Ascending aorta (tissue), 2 donors: ENCODE measurements around the gene RABGAP1. TPM values are rescaled to one million over a fixed set of nuclear protein-coding genes. Genes with fewer than 3 reads are reported as not detected.

Source experiments
- DNase-seq, 2 donors: peaks; one replicate each; pipeline ENCODE4 v3.0.0-alpha.2; 2019; ENCODE audit warnings: low spot score in 2 of 2
- H3K27ac ChIP-seq, 2 donors: fragments of 200-600 bp; sonication (generic); one replicate each; pipeline ENCODE4 v1.5.1; 2016 to 2017; ENCODE audit warnings: mild to moderate bottlenecking in 1 of 2
- H3K27me3 ChIP-seq: fragments of 200-600 bp; sonication (generic); one replicate; pipeline ENCODE4 v1.5.1; 2017
- H3K36me3 ChIP-seq, 2 donors: fragments of 200-600 bp; sonication (generic); one replicate each; pipeline ENCODE4 v1.5.1; 2016
- H3K4me1 ChIP-seq, 2 donors: fragments of 200-600 bp; sonication (generic); one replicate each; pipeline ENCODE4 v1.5.1; 2016 to 2017; ENCODE audit warnings: mild to moderate bottlenecking in 1 of 2
- H3K4me3 ChIP-seq, 2 donors: fragments of 200-600 bp; sonication (generic); one replicate each; pipeline ENCODE4 v1.5.1; 2016 to 2017; ENCODE audit warnings: mild to moderate bottlenecking in 1 of 2
- H3K9me3 ChIP-seq, 2 donors: fragments of 200-600 bp; sonication (generic); one replicate each; pipeline ENCODE4 v1.5.1; 2016
- CTCF ChIP-seq, 3 experiments: fragments of 200-600 bp in 2 of 3; fragments of 450-650 bp in 1 of 3; sonication (generic) in 2 of 3; IDR thresholded peaks; one replicate each; pipeline ENCODE4 v1.5.1; 2016 to 2019; ENCODE audit warnings: antibody characterized with exemption in 3 of 3, mild to moderate bottlenecking in 1 of 3, moderate library complexity in 1 of 3
- intact Hi-C: fragments of 100-400 bp; cut with DNase I; formaldehyde crosslinking; loops from one replicate; pipeline ENCODE4 v1.15.1; 2023
- total RNA-seq: library from RNA; depleted of rRNA; stranded (reverse); fragments of >200 nt; gene quantifications from one replicate; pipeline ENCODE4 v1.1.0, GENCODE V29; 2016

Gene RABGAP1
- total RNA-seq, 1 donor from 2014 or later, result 36.5 TPM

GRCh38 chr9:123041489-123041888, 100.7 kb downstream of the RABGAP1 start:
- H3K27ac ChIP-seq, result peak overlapping the region; percentile 75 to 82
- no peak overlapping the region for H3K4me3 ChIP-seq
- intact Hi-C loops, result loop anchor here (2.0 kb wide), 1 partner anchor 29 kb away; no protein-coding TSS in a partner anchor
- H3K27me3 ChIP-seq, result no peaks in the 10 kb centered on the region
- H3K36me3 ChIP-seq, result no peaks in the 10 kb centered on the region
- no peaks in the 10 kb centered on the region for H3K9me3 ChIP-seq
- no peak for DNase-seq
- TF ChIP-seq CTCF (IDR thresholded peaks at IDR 0.05), result no peak
- H3K4me1 ChIP-seq, result peaks cover 3 to 52% of the 10 kb centered on the region in 2 donors

GRCh38 chr9:123043081-123043939, 102.5 kb downstream of the RABGAP1 start:
- Histone ChIP-seq H3K27ac (peak overlapping the region; percentile 75 to 82), H3K36me3 (no peaks in the 10 kb centered on the region), H3K4me3 (peak overlapping the region in 1 of 2 donors; percentile 12), H3K9me3 (no peaks in the 10 kb centered on the region), H3K27me3 (no peaks in the 10 kb centered on the region), H3K4me1 (peaks cover 3 to 56% of the 10 kb centered on the region in 2 donors)
- intact Hi-C loops, result no loop called here
- DNase-seq, result no peak
- TF ChIP-seq CTCF (IDR thresholded peaks at IDR 0.05), result no peak

- Histone ChIP-seq H3K9me3 (no peaks in the 10 kb centered on the region), H3K4me3 (no peak overlapping the region), H3K36me3 (no peaks in the 10 kb centered on the region), H3K4me1 (peaks cover 3 to 58% of the 10 kb centered on the region in 2 donors), H3K27me3 (no peaks in the 10 kb centered on the region), H3K27ac (peak overlapping the region; percentile 75 to 82)
- no peak for DNase-seq
- TF ChIP-seq CTCF (IDR thresholded peaks at IDR 0.05), result no peak
- intact Hi-C loops, result no loop called here
Observed at GRCh38 chr9:123044586-123044985, 103.8 kb downstream of the RABGAP1 start.

GRCh38 chr9:123046406-123047195, 105.8 kb downstream of the RABGAP1 start:
- intact Hi-C loops, result no loop called here
- H3K4me1 ChIP-seq, result peaks cover 11 to 53% of the 10 kb centered on the region in 2 donors
- TF ChIP-seq CTCF (IDR thresholded peaks at IDR 0.05), result no peak
- no peak overlapping the region for H3K4me3 ChIP-seq
- H3K27me3 ChIP-seq, result no peaks in the 10 kb centered on the region
- H3K9me3 ChIP-seq, result no peaks in the 10 kb centered on the region
- peak overlapping the region; percentile 75 to 82 for H3K27ac ChIP-seq
- no peaks in the 10 kb centered on the region for H3K36me3 ChIP-seq
- no peak for DNase-seq

- H3K4me1 ChIP-seq, result peaks cover 11 to 58% of the 10 kb centered on the region in 2 donors
- no peaks in the 10 kb centered on the region for H3K9me3 ChIP-seq
- DNase-seq, result no peak
- intact Hi-C loops, result no loop called here
- peak overlapping the region; percentile 75 to 82 for H3K27ac ChIP-seq
- H3K36me3 ChIP-seq, result no peaks in the 10 kb centered on the region
- no peak for TF ChIP-seq CTCF (IDR thresholded peaks at IDR 0.05)
- H3K4me3 ChIP-seq, result no peak overlapping the region
- H3K27me3 ChIP-seq, result no peaks in the 10 kb centered on the region
Observed at GRCh38 chr9:123048748-123049147, 107.9 kb downstream of the RABGAP1 start.
